Measurements from ENCODE around the gene HLX.

Gene HLX, protein sequence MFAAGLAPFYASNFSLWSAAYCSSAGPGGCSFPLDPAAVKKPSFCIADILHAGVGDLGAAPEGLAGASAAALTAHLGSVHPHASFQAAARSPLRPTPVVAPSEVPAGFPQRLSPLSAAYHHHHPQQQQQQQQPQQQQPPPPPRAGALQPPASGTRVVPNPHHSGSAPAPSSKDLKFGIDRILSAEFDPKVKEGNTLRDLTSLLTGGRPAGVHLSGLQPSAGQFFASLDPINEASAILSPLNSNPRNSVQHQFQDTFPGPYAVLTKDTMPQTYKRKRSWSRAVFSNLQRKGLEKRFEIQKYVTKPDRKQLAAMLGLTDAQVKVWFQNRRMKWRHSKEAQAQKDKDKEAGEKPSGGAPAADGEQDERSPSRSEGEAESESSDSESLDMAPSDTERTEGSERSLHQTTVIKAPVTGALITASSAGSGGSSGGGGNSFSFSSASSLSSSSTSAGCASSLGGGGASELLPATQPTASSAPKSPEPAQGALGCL
- total RNA-seq: 0 to 0.19 (median 0) reads per million in 3 experiments

DNA sequence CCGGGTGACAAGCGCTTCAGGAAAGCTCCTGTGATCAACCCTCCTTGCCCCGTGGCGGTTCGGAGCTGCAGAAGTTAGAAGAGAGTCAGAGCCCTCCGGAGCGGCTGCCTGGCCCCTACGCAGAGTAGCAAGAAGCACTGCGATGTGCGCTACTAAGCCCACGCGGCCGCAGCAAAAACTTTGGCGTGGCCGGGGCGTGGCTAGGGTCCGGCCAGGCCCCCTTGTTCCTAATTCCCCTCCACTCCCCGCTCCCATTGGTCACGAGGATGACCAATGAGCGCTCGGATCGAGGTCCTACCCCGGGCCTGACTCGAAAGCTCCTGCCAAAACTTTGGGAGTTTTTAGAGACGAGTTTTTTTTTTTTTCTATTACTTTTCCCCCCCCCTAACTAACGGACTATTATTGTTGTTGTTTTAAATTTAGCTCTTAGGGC lies at the start of gene HLX:
TSS of gene HLX (plus strand) at position 368 of the 433 bp plus-strand sequence. CDS start 415 bp downstream, outside the sequence.
- no peak for DNase-seq

- DNase-seq: no peak
These were observed 45.8 kb upstream of the HLX start for GRCh38 chr1:220833436-220833835.

- DNase-seq: no peak
These were observed 44.9 kb upstream of the HLX start for GRCh38 chr1:220834155-220834870.

- no peak for DNase-seq
These were observed 40.7 kb upstream of the HLX start for GRCh38 chr1:220838578-220838977.

- no peak for DNase-seq
These were observed 39.8 kb upstream of the HLX start for GRCh38 chr1:220839474-220839873.

DNA sequence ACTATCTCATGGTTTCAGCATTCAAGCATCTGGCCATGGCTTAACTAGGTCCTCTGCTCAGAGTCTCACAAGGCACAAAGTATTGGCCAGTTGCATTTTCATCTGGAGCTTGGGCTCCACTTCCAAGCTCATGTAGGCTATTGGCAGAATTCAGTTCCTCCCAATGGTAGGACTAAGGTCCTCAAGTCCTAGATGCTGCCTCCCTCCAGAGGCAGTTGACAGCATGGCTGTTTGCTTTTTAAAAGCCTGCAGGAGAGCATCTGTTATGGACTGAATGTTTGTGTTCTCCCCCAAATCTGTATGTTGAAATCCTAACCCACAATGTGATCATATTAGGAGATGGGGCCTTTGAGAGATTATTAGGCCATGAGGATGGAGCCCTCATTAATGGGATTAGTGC lies 38.0 kb upstream of the HLX start:
- no peak for DNase-seq

DNA sequence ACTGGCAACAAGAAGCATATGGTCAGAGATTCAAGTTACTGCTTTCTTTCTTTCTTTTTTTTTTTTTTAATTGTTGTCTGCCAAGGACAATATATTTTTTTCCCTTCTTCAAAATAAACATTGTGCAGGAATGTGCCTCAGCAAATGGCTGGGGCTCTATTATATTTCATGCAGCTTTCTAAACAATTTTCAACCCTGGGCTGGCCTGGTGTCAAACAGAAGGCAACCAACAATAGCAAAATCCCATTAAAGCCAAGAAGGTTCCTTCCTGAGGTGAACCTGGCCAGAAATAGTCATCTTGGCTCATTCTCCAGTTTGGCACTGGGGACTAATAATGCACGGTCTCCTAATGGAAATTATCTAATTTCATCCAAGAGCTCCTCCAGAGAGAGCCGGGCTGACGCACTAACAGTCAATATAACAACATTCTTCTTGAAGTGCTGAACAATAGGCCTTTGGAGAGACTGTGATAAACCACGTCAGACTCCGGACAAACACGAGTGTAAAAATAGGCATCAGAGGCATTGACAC lies 35.7 kb upstream of the HLX start:
- DNase-seq: no peak

DNA sequence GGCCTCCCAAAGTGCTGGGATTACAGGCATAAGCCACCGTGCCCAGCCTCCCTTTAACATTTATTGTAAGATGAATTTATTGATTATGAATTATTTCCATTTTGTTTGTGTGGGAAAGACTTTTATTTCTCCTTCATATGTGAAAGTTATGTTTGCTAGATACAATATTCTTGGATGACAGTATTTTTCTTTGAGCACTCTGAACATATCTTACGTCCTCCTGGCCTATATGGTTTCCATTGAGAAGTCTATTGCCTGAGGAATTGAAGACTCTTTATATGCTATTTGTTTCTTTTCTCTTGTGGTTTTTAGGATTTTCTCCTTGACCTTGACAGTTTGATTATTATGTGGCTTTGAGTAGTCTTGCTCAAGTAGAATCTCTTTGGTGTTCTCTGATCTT lies 26.8 kb upstream of the HLX start:
- DNase-seq: no peak

- DNase-seq: no peak
These were observed 6.9 kb upstream of the HLX start for GRCh38 chr1:220872296-220872695.

DNA sequence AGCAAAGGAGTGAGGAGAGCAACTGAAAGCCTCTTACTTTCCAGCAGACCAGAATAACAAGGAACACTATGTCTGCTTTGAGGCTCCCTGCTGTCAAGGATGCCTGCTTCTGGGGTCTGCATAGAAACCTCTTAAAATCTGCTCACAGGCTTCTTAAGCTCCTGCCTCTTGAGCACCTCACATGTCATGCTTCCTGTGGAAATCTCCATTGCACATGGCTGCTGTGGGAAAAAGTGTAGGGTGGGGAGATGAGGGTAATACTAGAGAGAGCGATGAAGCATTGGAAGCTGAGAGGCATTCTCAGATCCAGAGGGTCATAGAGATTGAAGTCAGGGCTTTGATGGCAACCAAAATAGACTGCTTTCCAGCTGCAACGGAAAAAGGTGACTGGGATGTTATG lies 6.2 kb upstream of the HLX start:
- no peak for DNase-seq

- DNase-seq: no peak
These were observed 5.2 kb upstream of the HLX start for GRCh38 chr1:220873868-220874655.

DNA sequence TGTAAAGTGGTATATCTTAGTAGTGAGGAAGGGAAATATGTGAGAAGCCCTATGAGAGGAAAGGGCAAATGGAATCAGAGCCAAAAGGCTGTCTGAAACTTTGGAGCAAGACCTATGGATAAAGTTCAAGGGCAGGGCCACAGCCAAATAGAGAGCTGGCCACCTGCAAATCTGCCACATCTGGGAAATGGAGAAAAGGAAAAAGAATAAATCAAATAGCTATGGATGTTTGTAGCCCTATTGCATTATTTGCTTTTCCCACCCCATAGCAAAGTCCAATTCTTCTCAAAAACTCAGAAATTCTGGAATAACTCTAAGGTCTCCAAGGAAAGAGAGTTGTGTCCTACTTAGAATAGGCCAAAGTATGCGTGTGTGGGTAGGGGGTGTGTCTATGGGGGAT lies 4.0 kb upstream of the HLX start:
- no peak for DNase-seq

- DNase-seq: no peak
These were observed 2.5 kb upstream of the HLX start for GRCh38 chr1:220876511-220877376.

DNA sequence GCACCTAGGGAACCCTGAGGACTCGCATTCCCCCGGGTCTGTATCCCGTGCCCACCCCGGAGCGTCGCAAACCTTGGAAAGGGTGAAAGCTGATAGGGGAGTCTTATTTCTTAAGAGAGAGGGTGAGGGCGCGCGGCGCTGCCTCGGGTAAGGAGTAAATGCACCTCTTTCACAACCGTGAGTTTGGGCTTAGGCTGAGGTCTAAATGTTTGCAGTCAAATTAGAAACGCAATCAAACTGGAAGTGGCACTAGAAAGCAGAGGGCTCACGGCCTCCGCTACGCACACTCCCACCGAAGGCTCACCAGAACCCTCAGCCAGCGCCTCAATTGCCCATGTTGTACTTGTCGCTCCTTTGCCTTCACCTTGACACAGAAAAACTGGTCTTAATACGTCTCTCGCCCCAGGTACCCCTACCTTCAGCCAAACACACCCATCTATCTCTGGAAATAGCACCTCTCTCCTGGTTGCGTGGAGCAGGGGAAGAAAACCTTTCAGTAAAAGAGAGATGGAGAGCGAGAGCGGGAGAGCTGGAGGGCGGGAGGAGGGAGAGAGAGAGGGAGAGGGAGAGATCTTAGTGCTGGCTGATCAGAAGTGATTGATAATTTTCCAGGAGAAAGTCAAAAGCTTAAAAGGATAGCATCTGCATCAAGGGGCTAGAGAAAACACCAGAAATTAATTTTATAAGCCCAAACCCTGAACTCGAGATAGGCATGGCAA lies 1.7 kb upstream of the HLX start:
- DNase-seq: no peak

DNA sequence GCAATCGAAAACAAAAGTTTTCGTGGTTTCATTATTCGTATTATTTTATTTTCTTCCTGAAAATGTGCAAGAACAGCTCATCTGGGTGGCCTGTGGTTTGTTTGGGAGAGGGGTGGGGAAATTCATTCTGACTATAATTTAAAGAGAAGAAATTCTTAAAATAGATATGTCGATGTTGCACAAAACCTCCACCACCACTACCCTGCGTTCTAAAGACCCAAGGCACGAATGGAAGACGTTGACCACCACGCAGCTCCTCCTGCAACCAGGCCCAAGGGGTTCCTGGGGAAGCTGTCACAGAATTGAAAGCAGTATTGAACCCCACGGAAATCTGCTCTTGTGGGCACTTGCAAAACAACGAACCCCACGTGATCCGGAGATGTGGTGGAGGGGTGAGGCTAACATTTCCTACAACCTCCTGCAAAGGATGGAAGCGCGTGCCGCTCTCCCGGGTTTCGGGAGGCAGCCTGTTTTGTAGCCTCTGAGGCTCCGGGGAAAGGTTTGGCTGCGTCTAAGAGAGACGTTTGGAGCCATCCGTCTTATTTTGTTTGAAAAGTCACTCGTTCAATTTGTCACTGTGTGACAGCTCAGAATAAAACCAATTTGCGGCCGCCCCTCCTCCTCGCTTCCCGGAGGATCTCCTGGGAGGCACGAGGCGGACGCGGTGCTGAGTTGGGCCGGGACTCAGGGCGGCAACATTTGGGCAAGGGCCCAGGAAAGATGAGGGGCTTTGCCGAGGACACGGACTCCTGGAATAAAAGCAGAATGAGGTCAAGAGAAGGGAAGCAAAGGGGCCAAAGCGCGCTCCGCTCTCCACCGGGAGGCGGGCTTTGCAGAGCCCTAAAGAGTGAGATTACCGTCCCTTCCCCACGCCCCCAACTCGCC lies 810 bp upstream of the HLX start:
- DNase-seq: no peak

DNA sequence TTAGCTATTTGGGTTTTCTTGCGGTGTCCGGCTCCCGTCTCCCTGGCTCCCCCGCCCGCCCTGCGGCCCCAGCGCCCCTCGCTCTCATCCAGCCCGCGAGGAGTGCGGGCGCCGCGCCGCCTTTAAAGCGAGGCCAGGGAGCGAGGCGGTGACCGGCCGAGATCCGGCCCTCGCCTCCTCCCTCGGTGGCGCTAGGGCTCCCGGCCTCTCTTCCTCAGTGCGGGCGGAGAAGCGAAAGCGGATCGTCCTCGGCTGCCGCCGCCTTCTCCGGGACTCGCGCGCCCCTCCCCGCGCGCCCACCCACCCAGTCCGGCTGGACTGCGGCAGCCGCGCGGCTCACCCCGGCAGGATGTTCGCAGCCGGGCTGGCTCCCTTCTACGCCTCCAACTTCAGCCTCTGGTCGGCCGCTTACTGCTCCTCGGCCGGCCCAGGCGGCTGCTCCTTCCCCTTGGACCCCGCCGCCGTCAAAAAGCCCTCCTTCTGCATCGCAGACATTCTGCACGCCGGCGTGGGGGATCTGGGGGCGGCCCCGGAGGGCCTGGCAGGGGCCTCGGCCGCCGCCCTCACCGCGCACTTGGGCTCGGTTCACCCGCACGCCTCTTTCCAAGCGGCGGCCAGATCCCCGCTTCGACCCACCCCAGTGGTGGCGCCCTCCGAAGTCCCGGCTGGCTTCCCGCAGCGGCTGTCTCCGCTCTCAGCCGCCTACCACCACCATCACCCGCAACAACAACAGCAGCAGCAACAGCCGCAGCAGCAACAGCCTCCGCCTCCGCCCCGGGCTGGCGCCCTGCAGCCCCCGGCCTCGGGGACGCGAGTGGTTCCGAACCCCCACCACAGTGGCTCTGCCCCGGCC lies 492 bp downstream of the HLX start:
- DNase-seq: no peak

DNA sequence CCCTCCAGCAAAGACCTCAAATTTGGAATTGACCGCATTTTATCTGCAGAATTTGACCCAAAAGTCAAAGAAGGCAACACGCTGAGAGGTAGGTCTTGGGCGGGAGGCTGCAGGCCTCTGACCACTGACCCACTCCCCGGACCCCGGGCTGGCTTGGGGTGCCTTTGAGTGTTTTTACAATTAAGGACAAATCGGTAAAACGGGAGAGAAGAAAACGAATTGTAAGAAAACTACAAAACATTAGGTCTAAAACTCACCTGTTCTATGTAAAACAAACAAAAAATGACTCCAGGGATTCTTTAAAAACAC lies 1.1 kb downstream of the HLX start:
- DNase-seq: no peak

- DNase-seq: no peak
These were observed 1.7 kb downstream of the HLX start for GRCh38 chr1:220880726-220881506.

All from central memory CD4-positive, alpha-beta T cell (primary cell).